ENCODE results near the gene ITCH.

ITCH gene

GRCh38 chr20:34389206-34389953, 26.3 kb downstream of the ITCH start:
- peak overlapping the region; percentile 78 for H3K27ac ChIP-seq

GRCh38 chr20:34389954-34390555, 27.0 kb downstream of the ITCH start:
- ChIA-PET CTCF (interaction anchor here (1.4 kb wide), 1 partner anchor 77 kb away, joined by 11 read pairs; no protein-coding TSS in a partner anchor), POLR2A (ENCODE audit: low non-redundant PET) (no interaction called here)
- peak; percentile 48 for DNase-seq (ENCODE audit: low spot score)
- H3K27ac ChIP-seq, result peak overlapping the region; percentile 78
- TF ChIP-seq CTCF (conservative IDR thresholded peaks at IDR 0.05; ENCODE audit: low read depth), result no peak

More at GRCh38 chr20:34389206-34389953, 26.3 kb downstream of the ITCH start:
- DNase-seq (ENCODE audit: low spot score), result no peak
- no peak for TF ChIP-seq CTCF (conservative IDR thresholded peaks at IDR 0.05; ENCODE audit: low read depth)
- CTCF ChIA-PET, result no interaction called here
- POLR2A ChIA-PET (ENCODE audit: low non-redundant PET), result no interaction called here

- DNase-seq (ENCODE audit: low spot score), result no peak
- no peak overlapping the region for H3K27ac ChIP-seq
- POLR2A ChIA-PET (ENCODE audit: low non-redundant PET), result interaction anchor here (0.6 kb wide), 1 partner anchor 94 kb away, joined by 3 read pairs; no protein-coding TSS in a partner anchor
- CTCF ChIA-PET, result interaction anchor here (0.6 to 3.0 kb wide), 2 partner anchors 84 to 1216 kb away, joined by 3 to 15 read pairs; no protein-coding TSS in a partner anchor
- TF ChIP-seq CTCF (conservative IDR thresholded peaks at IDR 0.05; ENCODE audit: low read depth), result no peak
Observed at GRCh38 chr20:34396408-34396807, 33.3 kb downstream of the ITCH start.

- CTCF ChIA-PET, result interaction anchor here (0.6 to 3.0 kb wide), 4 partner anchors 82 to 179 kb away, joined by 3 to 15 read pairs (median 8); no protein-coding TSS in a partner anchor
- no peak for TF ChIP-seq CTCF (conservative IDR thresholded peaks at IDR 0.05; ENCODE audit: low read depth)
- no peak for DNase-seq (ENCODE audit: low spot score)
- H3K27ac ChIP-seq, result 0 out of 2 replicates have a peak overlapping the region, but pooled peaks have one; percentile 16
- POLR2A ChIA-PET (ENCODE audit: low non-redundant PET), result no interaction called here
Observed at GRCh38 chr20:34397096-34397495, 34.0 kb downstream of the ITCH start.

GRCh38 chr20:34400776-34401175, 37.7 kb downstream of the ITCH start:
- H3K27ac ChIP-seq, result peak overlapping the region; percentile 76
- POLR2A ChIA-PET (ENCODE audit: low non-redundant PET), result interaction anchor here (0.7 kb wide), 1 partner anchor 18 kb away, joined by 4 read pairs; no protein-coding TSS in a partner anchor
- peak; percentile 42 for DNase-seq (ENCODE audit: low spot score)
- CTCF ChIA-PET, result interaction anchor here (0.7 to 3.3 kb wide), 2 partner anchors 11 to 88 kb away, joined by 3 to 33 read pairs; no protein-coding TSS in a partner anchor

- TF ChIP-seq CTCF (conservative IDR thresholded peaks at IDR 0.05; ENCODE audit: low read depth), result no peak
- no peak for DNase-seq (ENCODE audit: low spot score)
- ChIA-PET POLR2A (ENCODE audit: low non-redundant PET) (interaction anchor here (0.7 kb wide), 1 partner anchor 17 kb away, joined by 4 read pairs; no protein-coding TSS in a partner anchor), CTCF (interaction anchor here (3.3 kb wide), 1 partner anchor 89 kb away, joined by 33 read pairs; no protein-coding TSS in a partner anchor)
- H3K27ac ChIP-seq, result no peak overlapping the region
Observed at GRCh38 chr20:34401741-34402455, 38.8 kb downstream of the ITCH start.

All from RWPE1 (cell line).